GM21360 (cell line): ENCODE data around the gene IRF1.
"Not testable (repeated sequence)": the region's sequence is repeated elsewhere in the genome, so short reads cannot be mapped to it uniquely, and the experiment has no call there.

Source experiments
- ATAC-seq: cut with Tn5 transposase; IDR thresholded peaks from one replicate; pipeline ENCODE4 v1.9.1; 2021; ENCODE audit warnings: mild to moderate bottlenecking, moderate library complexity; ENCODE audit not compliant: unreplicated experiment

IRF1 gene

DNA sequence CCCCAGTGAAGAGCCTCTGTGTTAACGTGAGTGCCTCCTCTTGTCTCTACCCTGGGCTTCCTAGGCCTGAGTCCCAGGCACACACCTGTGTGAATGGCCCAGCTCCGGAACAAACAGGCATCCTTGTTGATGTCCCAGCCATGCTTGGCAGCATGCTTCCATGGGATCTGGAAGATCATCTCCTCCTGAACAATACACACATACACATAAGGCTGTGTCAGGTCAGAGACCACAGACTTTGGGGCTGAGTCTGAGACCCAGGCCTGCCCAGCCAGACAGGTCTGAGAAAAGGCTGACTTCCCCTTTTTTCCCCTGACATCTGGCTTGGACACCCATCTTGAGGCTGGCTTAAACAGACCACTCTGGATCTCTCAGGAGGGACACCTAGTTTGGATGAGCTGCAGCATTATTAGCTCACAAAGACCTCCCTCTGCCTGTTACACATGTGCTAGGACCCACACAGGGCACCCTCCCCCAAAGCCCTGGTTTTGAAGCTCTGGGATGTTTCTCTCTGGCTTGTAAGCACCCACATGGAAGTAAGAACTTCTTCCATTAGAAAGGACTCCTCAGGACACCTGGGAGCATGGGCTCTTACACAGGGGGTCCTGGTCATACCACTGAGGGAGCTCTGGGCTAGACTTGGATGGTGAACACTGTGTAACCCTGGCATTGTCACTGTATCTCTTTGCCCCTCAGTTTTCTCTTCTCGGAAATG is 2.6 kb downstream of the IRF1 start:
- no peak for ATAC-seq

DNA sequence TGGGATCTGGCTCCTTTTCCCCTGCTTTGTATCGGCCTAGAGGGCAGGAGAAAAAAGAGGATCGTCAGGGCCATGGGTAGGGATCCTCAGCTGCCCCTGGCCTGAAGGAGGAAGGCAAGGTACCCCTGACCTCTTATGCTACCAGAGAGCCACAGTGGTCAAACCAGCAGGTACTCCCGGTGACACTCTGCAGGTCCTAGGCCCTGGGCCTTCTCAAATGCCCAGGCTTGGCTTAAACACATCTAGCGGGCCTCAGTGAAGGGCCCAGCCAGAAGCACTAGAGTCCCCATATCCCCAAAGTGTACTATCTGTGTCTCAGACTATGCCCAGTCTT is 3.5 kb downstream of the IRF1 start:
- ATAC-seq = no peak

DNA sequence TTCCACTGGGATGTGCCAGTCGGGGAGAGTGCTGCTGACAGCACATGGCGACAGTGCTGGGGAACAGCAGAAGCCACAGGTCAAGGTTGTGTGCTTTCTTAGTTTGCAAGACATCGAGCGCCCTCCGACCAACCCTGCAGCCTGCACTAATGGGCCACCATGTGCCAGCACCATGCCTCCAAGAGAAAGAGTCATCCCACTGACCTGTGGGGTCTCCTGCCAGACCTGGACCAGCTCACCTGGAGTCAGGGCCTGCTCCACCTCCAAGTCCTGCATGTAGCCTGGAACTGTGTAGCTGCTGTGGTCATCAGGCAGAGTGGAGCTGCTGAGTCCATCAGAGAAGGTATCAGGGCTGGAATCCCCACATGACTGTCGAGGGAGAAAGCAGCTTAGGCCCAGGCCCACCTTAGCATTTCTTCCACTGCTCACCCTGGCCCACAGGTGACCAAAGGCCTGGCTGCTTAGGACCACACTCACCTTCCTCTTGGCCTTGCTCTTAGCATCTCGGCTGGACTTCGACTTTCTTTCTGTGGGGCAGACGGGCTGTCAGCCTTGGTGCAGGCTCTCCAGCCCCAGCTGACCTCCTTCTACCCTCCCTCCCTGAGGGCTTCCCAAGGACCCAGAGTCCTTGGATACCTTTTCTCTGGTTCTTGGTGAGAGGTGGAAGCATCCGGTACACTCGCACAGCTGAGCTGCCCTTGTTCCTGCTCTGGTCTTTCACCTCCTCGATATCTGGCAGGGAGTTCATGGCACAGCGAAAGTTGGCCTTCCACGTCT is 4.1 kb downstream of the IRF1 start:
- no peak for ATAC-seq

DNA sequence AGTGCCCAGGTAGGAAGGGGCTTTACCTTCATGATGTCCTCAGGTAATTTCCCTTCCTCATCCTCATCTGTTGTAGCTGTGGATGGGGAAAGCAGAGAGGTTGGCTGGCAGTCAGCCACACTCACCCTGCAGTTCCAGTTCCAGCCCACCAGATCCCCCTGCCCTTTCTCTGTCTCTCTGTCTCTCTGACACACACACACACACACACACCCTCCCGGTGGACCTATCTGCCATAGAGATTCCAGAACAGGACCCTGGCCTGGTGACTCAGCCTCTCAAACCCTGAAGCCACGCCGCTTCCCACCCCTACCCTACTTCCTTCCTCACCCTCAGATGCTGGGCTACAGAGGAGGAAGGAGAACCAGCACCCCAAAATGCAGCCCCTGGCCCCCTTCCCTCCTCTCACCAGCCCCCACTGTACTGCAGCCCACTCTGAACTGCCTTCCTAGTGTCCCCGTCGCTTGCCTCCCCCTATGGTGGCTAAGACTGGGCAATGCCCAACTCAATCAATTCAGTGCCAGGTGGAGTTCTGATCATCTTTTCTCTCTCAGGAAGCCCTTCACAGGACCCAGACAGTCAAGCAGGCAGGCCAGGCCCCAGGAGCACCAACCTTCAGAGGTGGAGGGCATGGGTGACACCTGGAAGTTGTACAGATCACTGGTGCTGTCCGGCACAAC is 4.8 kb downstream of the IRF1 start:
- ATAC-seq = no peak

DNA sequence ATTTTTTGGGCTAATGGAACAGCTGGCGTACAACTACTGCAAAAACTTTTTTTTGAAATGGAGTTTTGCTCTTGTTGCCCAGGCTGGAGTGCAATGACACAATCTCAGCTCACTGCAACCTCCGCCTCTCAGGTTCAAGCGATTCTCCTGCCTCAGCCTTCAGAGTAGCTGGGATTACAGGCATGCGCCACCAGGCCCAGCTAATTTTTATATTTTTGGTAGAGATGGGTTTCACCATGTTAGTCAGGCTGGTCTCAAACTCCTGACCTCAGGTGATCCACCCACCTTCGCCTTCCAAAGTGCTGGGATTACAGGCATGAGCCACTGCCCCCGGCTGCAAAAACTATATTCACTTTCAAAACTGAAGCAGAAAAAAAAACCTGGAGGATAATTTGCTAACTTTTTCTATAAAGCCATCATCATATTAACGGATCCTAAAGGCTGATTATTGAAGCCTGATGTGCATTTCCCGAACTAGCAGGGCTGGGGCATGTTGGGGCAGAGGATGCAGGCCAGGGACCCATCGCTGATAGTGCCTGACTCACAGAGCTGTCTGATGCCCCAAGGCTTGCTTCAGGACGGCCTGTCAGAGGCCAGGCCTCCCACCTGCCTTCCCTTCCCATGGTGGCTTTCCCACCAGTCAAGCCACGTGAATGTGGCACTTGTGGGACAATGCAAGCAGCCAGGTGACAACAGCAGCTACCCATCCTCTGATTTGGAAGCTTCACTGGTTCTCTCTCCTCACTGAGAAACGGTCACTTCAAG is 5.5 kb downstream of the IRF1 start:
- ATAC-seq = not testable (repeated sequence)

DNA sequence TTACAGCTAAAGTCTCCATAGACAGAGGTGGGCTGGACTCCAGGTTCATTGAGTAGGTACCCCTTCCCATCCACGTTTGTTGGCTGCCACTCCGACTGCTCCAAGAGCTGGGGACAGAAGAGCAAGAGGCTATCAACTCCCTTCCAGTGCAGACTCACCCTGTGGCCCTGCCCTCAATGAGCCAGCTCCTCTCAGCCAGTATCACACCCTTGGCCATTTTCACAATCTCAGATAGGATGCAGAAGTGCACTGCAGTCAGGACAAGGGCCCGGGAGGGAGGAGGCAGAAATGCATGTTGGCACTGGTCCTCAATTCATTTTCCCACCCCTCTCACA is 6.2 kb downstream of the IRF1 start:
- ATAC-seq = no peak

DNA sequence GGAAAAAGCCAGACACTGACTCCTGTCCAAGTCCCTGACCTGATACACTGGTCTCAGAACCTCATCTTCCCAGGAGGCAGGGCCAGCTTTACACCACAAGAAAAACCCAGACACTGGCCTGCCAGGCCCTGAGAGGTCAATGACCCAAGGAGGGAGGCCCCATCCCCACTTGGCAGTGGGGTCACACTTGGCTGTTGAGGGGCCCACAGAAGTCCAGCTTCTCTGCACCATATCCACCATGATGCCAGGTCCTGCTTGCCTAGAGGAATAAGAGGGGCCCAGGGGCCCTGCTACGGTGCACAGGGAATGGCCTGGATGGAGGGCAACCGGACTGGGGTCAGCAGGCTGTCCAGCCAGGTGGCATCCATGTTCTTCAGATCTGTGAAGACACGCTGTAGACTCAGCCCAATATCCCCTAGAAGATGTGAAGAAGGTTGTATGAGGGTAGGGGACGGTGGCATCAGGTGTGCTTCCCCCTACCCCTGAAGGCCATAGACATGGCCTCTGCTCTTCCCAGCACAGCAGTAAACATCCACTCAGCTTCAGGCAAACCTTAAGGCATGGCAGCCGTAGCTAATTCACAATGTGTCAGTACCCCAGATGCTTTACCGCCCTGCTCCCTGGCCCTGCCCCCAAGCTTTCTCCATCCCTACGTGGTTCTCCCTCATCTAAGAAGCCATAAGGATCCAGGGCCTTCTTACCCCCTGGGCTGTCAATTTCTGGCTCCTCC is 6.7 kb downstream of the IRF1 start:
- no peak for ATAC-seq

DNA sequence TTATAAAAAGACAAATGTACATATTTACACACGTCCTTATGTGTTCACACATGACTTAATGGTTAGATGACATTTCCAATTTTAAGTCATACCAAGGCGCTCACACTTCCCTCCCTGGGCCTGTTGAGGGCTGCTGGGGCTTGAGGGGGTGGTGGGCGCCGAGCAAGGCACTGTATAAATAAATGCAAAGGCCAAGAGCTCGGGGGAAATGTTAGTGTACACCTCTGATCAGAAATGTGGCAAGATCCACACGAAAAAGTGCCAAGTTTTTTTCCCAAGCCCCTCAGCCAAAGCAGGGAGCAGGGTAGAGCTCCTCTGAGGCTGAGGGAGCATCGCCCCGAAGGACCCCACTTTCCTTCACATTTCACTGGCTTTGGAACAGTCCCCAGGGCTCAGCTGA is 7.5 kb downstream of the IRF1 start:
- ATAC-seq = no peak

DNA sequence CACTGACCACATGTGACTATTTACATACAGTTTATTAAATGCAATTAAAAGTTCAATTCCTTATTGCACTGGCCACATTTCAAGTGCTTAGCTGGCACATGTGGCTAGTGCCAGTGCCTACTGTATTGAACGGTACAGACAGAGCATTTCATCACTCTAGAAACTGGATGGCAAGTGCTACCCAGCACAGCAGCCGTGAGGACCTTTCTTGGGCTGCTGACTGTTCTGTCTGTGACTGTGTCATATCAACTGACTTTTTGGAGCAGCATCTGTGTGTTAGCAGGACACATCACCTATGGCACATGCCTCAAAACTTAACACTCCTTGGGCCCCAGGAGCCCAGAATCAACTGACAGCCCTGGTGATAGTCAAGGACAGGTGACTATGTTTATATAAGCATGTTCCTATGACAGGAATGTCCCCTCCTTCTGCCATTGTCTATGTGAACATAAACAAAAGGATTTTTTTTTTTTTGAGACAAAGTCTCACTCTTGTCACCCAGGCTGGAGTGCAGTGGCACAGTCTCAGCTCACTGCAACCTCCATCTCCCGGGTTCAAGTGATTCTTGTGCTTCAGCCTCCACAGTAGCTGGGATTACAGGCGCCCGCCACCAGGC is 8.9 kb downstream of the IRF1 start:
- no peak for ATAC-seq

DNA sequence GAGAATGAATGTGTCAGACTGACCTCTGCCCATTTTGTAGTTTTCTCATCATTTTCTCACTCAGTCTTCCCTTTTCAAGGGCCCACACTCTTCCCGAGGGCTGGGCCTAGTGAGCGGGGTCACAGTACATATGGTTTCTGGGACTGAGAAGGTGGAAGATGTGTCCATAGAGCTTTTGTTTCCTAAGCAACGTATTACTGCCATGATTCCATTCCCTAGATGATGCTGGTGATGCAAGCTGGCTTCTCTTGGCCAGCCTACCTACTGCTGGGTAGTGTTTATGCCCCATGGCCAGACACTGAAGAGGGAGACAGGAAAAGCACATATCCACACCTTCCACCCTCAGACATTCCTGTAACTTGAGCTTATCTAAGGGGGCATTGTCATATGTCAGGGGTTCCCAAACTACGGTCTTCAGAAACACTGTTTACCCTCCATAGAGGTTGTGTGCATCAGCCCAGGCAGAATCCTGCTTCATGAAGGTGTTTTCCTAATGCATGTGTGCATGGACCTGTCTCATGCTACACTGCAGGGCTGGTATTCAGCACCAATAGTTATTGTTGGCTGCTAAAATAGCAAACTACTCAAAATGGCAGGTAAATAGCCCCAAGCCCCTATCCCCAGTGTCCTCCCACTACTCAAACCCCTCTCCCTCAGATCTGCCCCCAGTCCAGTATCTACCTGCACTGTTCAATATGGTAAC is 9.5 kb downstream of the IRF1 start:
- no peak for ATAC-seq

DNA sequence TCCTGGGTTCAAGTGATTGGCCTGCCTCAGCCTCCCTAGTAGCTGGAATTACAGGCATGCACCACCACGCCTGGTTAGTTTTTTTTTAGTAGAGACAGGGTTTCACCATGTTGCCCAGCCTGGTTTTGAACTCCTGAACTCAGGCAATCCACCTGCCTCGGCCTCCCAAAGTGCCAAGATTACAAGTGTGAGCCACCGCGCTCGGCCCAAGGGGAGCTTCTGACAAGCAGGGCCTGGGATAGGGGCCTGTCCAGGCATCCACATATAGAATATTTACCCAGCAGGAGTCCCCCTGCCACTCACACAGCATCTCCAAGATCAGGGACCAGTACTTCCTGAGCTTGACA is 10.1 kb downstream of the IRF1 start:
- no peak for ATAC-seq

DNA sequence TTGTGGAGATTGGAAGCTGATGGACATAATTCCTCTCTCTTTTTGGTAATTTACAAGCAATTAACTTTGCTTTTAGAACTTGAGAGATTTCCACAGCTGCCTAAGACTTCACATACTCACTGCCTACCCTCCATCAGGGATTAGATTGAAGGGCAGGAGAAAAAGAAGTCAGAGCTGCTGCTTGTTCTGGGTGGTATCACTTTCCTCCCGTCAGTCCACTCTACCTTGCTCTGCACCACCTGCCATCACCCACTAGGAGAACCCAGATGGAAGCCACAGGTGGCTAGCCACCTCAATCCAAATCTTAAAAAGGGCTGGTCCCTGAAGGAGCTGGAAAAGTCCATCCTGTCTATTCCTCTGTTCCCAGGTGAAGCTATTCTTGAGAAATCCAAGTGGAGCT is 10.5 kb downstream of the IRF1 start:
- no peak for ATAC-seq

DNA sequence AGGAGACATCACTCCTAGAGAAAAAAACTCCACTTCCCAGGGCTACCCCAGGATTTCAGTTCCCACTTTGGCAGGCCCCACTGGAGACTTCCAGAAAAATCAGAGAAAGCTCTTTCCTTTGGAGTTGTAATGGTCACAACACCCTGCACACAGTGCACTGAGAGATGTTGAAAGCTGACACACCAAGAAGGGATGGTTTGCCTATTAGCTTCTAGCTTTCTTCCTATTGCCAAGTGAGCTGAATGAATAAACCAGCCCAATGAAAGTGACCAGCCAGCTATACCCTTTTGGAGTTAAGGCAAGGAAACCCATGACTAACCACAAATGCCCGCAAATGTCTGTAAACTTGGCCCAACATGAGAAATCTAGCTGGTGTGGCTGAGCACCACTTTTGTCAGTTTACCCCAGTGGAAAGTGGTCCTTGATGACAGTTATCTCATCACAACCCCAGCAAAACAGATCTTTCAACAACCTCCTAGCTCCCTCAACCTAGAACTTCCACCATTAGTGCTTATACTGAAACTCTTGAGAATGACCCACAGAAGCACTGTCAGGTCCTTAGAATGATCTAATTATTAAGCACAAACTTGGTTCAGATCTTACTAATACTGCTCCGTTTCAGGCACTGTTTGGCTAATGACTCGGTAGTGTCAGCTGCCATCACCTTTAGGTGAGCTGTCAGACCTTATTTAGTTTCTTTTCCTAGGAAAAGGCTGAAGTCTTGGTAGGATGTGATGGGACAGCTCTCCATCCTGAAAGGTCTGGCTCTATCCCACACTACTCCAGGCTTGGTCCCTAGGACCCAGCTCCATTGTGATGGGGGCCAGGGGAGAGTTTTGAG is 11.2 kb downstream of the IRF1 start:
- no peak for ATAC-seq

DNA sequence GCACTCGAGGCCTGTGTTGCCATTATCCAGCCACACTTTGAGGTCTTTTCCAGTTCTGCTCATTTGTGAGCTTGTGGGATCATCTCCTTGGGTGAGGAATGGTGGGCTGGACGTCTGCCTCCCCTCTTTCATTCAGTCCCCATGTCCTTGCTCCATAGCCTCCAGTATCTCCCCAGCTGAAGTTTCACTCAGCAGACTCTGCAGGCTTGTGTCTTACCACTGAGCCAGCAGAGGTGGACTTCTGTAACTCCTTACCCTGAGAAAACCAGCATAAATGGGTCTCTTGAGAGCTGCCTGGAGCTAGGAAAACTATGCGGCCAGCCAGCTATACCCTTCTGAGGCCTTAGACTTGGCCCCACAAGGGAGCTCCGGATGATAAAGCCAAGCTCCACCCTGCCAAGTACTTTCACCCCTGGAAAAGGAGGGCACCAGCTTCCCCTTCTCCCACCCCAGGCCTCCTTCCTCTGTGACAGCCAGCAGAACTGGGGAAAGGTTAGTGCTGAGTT is 12.2 kb downstream of the IRF1 start:
- no peak for ATAC-seq

DNA sequence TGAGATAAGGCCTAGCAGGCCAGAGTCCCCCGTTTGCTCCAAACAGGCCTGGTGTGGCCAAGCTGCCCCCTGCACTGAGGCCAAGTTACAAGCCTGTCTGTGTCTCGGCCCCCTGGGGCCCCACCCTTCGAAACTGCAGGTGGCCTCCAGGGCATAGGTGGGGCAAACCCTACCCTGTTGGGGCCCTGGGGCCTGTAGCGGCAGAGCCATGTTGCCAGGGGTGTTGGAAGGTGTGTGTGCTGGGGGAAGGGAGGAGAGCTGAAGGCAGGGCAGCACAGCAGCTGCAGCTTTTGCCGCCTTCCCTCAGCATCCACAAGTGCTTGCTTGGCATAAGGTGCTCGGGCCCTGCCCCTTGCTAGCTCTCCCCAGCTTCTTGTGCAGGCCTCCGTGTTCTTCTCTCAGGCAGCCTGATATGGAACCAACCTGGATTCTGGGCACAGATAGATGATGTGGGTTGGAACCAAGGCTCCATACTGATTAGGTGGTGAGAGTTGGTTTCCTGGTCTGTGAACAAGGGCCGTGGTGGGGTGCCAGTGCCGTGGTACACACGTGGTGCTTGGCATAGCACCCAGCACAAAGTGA is 12.7 kb downstream of the IRF1 start:
- no peak for ATAC-seq

DNA sequence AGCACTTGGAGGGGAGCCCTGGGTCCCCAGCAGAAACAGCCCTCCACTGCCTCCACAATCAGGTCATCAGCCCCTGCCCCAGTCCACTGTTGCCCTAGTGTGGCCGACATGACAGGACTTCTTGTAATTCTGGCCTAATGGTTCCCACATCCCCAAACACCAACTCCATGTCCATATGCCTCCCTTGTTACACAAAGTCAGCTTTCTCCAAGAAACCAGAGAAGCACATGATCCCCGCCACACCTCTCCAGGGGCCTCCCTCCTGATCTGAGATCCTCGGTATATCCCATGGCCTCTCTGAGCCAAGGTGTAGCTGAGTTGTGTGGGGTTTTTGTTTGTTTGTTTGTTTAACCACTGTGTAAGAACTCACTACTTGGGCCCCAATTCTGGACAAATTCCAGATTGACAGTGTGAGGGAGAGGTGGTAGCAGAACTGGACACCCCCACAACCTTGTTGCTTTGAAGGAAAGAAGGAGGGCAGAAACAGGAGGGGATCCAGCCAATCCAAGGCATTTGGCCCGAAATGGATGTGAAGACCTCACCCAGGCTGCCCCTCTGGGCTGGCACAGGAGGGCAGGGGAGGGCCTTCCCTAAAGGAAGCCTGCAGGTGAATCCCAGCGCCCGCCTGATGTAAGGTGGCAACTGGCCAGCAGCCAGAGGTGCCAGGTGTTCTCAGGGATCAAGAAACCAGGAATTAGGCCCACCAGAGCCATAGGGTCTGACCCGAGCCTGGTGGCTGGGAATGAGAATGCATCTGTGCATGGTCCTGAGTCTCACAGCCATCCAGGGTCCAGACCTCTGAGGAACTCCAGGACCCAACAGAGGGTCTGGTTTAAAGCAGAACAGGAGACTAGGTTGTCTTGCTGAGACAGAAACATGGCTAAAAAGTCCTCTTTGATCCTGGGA is 13.4 kb downstream of the IRF1 start:
- no peak for ATAC-seq
